ENCODE data around the gene SAMD8. TPM values are rescaled to one million over a fixed set of nuclear protein-coding genes. Genes with fewer than 3 reads are reported as not detected.

Gene SAMD8
- total and polyA plus RNA-seq, 2 of the 8 experiments (the other 6 are each of a cell fraction or from before 2014, with no cell fraction given): 11.7 to 20.9 TPM

DNA sequence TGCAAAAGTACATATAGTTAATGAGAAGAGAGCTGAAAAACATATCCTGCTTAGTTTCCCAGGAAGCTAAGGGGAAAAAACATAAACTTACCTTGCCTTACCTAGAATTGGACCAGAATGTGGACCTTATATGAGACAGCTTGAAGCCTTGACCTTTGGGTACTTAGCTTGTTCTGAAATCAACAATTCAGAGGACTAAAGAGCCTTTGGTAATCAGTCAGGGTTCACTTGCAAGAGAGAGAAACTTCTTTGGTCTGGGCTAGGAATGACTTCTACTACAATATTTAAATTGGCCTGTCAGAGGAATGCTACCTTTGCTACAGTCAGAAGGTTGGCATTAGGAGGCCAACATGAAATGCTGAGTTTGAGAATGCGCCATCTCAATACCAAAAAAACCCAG is 24.9 kb downstream of the SAMD8 start:
- Histone ChIP-seq H2AK5ac (ENCODE audit: low read depth, low read length) (no peak overlapping the region), H3K56ac (replicated peaks; ENCODE audit: insufficient read length, low read depth, low read length) (no peak overlapping the region), H2BK20ac (ENCODE audit: low read length) (no peak overlapping the region), H2BK120ac (replicated peaks; ENCODE audit: low read depth, low read length) (no peak overlapping the region), H3K18ac (ENCODE audit: extremely low read depth, low read length) (no peak overlapping the region), H2BK5ac (ENCODE audit: low read depth, low read length) (no peak overlapping the region), H2BK12ac (ENCODE audit: low read depth, low read length) (no peak overlapping the region), H3K4ac (replicated peaks; ENCODE audit: insufficient read length, low read depth, low read length) (no peak overlapping the region), H3K27me3 (replicated peaks in 1 of 4; ENCODE audit: control insufficient read depth in 3 of 4, extremely low read depth in 1 of 4, insufficient read depth in 3 of 4, low read length in 3 of 4) (no peaks in the 10 kb centered on the region), H3K4me3 (ENCODE audit: extremely low read depth in 1 of 4, insufficient read depth in 2 of 4, low read depth in 3 of 4, low read length in 4 of 4) (no peak overlapping the region), H3K79me1 (ENCODE audit: low read depth, low read length) (peaks cover 6% of the 10 kb centered on the region; the same call in 1 of the 2 replicates), H3K9me3 (ENCODE audit: insufficient read depth in 2 of 2, low read depth in 1 of 2, low read length in 1 of 2) (no peaks in the 10 kb centered on the region), H3K4me2 (ENCODE audit: insufficient read depth in 1 of 2, low read depth in 2 of 2, low read length in 2 of 2) (no peak overlapping the region), H3K27ac (ENCODE audit: low read depth, low read length) (no peak overlapping the region), H2AFZ (ENCODE audit: low read length) (no peak overlapping the region), H4K91ac (replicated peaks; ENCODE audit: insufficient read length, low read length) (no peak overlapping the region), H2BK15ac (ENCODE audit: low read length) (no peak overlapping the region), H4K5ac (ENCODE audit: insufficient read length, low read depth, low read length) (no peak overlapping the region), H4K20me1 (replicated peaks in 1 of 2; ENCODE audit: control insufficient read depth in 1 of 2, insufficient read depth in 2 of 2, low read length in 2 of 2) (no peaks in the 10 kb centered on the region), H3K79me2 (ENCODE audit: control insufficient read depth in 1 of 2, insufficient read depth in 2 of 2, low read length in 2 of 2) (peaks cover 0 to 33% of the 10 kb centered on the region in 2 experiments; a peak in 2 of 4 replicates), H3K9ac (replicated peaks in 1 of 4; ENCODE audit: extremely low read depth in 1 of 4, low read depth in 3 of 4, low read length in 3 of 4) (no peak overlapping the region), H3K4me1 (replicated peaks in 1 of 4; ENCODE audit: control insufficient read depth in 3 of 4, insufficient read depth in 4 of 4, low read length in 3 of 4) (peaks cover 0 to 3% (median 0%) of the 10 kb centered on the region in 4 experiments; a peak in 1 of 7 replicates), H4K8ac (ENCODE audit: extremely low read depth, insufficient read depth, low read length) (no peak overlapping the region), H3K36me3 (ENCODE audit: control insufficient read depth in 2 of 4, insufficient read depth in 4 of 4, low read length in 3 of 4) (no peaks in the 10 kb centered on the region; a peak in 1 of 8 replicates), H3K14ac (ENCODE audit: insufficient read length) (no peak overlapping the region), H3K23ac (ENCODE audit: insufficient read length) (no peak overlapping the region), H3K23me2 (ENCODE audit: low read depth, low read length) (no peaks in the 10 kb centered on the region)
- CTCF ChIA-PET (ENCODE audit: partially characterized antibody): interaction anchor here (1.0 kb wide), 1 partner anchor 52 kb away, joined by 4 read pairs; no protein-coding TSS in a partner anchor
- FAIRE-seq: no peak
- TF ChIP-seq NANOG (IDR thresholded peaks at IDR 0.05; ENCODE audit: insufficient read depth, low read depth, low read length, poor library complexity, severe bottlenecking) (no peak), FOSL1 (IDR thresholded peaks at IDR 0.05; ENCODE audit: insufficient read depth, low read depth, low read length) (no peak), CHD1 (IDR thresholded peaks at IDR 0.05; ENCODE audit: low read depth, low read length) (no peak), RAD21 (IDR thresholded peaks at IDR 0.05 in 1 of 2, conservative IDR thresholded peaks at IDR 0.05 in 1 of 2; ENCODE audit: low read depth in 2 of 2, low read length in 2 of 2) (no peak), SIRT6 (IDR thresholded peaks at IDR 0.05; ENCODE audit: low read length) (no peak), CHD2 (IDR thresholded peaks at IDR 0.05; ENCODE audit: low read length) (no peak)
- TF ChIP-seq, protein P1, sequence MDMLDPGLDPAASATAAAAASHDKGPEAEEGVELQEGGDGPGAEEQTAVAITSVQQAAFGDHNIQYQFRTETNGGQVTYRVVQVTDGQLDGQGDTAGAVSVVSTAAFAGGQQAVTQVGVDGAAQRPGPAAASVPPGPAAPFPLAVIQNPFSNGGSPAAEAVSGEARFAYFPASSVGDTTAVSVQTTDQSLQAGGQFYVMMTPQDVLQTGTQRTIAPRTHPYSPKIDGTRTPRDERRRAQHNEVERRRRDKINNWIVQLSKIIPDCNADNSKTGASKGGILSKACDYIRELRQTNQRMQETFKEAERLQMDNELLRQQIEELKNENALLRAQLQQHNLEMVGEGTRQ (IDR thresholded peaks at IDR 0.05; ENCODE audit: low read length): no peak
- 90% methylated on average over 1 of the region's 1 CpG; no CpG with 5 or more reads in 1 of the 2 experiments for WGBS, 2 experiments (ENCODE audit: extremely low coverage in 1 of 2, insufficient coverage in 1 of 2, insufficient read length in 1 of 2, insufficient replicate concordance in 2 of 2, low coverage in 1 of 2, low lambda C conversion rate in 2 of 2, missing lambda C conversion rate in 1 of 2)
- DNase-seq (ENCODE audit: low read depth in 1 of 2, low spot score in 2 of 2): no peak
- POLR2A ChIA-PET (ENCODE audit: partially characterized antibody): interaction anchor here (2.9 kb wide), 1 partner anchor 8 kb away, joined by 7 read pairs; no protein-coding TSS in a partner anchor

Data from H1 (cell line).